ENCODE data around the gene MTERF1. TPM values are rescaled to one million over a fixed set of nuclear protein-coding genes. Genes with fewer than 3 reads are reported as not detected.

MTERF1 gene
- total and polyA plus RNA-seq, 9 of the 15 experiments (the other 6 are each of a cell fraction or from before 2014, with no cell fraction given): 15.7 to 49.2 (median 29.1) TPM

- TF ChIP-seq CREM (IDR thresholded peaks at IDR 0.05; ENCODE audit: low read depth) (peak; percentile 96), RBM39 (optimal IDR thresholded peaks at IDR 0.05; ENCODE audit: low read depth, low read length) (no peak), DLX4 (CRISPR knock-in tag; IDR thresholded peaks at IDR 0.05) (no peak), ZNF717 (CRISPR knock-in tag; IDR thresholded peaks at IDR 0.05) (no peak), TAF7 (tag; IDR thresholded peaks at IDR 0.05) (peak; percentile 93), SMAD2 (IDR thresholded peaks at IDR 0.05; ENCODE audit: low read depth, low read length) (no peak), ATF6 (CRISPR knock-in tag; IDR thresholded peaks at IDR 0.05) (no peak), ZNF354B (CRISPR knock-in tag; IDR thresholded peaks at IDR 0.05) (0 out of 2 replicates have a peak, but pooled peaks have one; percentile 22), ZBTB49 (CRISPR knock-in tag; IDR thresholded peaks at IDR 0.05; ENCODE audit: borderline replicate concordance) (no peak), LCOR (CRISPR knock-in tag; IDR thresholded peaks at IDR 0.05) (no peak; the same call in 1 of the 2 replicates), SRSF3 (IDR thresholded peaks at IDR 0.05; ENCODE audit: insufficient read depth, low read length) (no peak), PYGO2 (tag; IDR thresholded peaks at IDR 0.05) (no peak), THRAP3 (IDR thresholded peaks at IDR 0.05; ENCODE audit: borderline replicate concordance) (no peak; the same call in 1 of the 2 replicates), ZNF589 (CRISPR knock-in tag; IDR thresholded peaks at IDR 0.05; ENCODE audit: low read depth) (no peak), YY1 (IDR thresholded peaks at IDR 0.05; ENCODE audit: borderline replicate concordance in 1 of 3, control insufficient read depth in 1 of 3, extremely low read depth in 1 of 3, insufficient read depth in 3 of 3, insufficient read length in 1 of 3, insufficient replicate concordance in 2 of 3, low read depth in 1 of 3, low read length in 2 of 3) (peak in 2 of 3 experiments; percentile 70 to 73), SUPT5H (IDR thresholded peaks at IDR 0.05) (peak; percentile 98), ATF4 (CRISPR knock-in tag; IDR thresholded peaks at IDR 0.05) (no peak), ZBTB43 (CRISPR knock-in tag; IDR thresholded peaks at IDR 0.05) (no peak), DNMT1 (IDR thresholded peaks at IDR 0.05) (no peak), KDM4B (IDR thresholded peaks at IDR 0.05; ENCODE audit: borderline replicate concordance in 2 of 2, low read depth in 1 of 2) (peak in 1 of 2 experiments; percentile 99; a peak in 3 of 4 replicates)
These were observed at the start of gene MTERF1 (continued) for GRCh38 chr7:91880413-91881241.

Measured in K562 (cell line).